ENCODE data around the gene FPGS.

Gene FPGS

DNA sequence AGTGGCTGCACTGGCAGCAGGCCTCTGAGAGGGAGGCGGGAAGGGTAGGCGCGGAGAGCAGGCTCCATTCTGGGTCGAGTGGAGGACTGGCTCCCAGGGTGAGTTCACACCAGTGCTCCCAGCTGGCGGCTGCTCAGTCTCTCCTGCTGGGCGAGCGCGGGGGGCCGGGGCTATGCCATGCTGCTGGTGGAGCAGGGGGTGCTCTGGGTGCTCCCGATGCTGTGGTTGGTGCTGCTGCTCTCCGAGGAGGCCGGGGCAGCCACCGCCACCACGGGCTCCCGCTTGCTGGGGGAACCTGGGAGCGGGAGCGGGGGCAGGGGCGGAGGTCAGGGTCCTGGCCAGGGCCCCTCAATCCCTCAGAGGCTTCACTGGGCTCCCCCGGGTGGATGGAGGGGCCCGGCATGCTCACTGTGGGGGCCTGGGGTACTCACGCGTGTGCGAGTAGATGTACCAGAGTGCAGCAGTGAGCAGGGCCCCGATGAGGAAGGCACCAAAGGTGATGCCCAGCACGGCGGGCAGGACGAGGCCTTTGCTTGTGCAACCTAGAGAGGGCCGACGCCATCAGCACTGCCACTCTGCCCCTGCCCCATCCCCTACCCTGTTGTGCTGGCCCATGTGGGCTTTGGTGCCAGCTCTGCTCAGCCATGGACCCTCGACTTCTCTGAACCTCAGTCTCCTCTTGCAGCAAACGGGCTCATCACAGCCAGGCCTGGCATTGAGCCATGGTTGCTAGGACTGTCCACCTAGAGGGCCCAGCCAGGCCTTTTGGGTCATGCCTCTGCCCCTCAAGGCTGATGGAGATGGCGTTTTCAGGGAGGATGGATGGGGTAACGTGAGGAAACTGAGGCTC lies 13.1 kb downstream of the FPGS start:
- Mint-ChIP-seq H3K27ac (peak overlapping the region; percentile 75), H3K4me1 (peaks cover 19% of the 10 kb centered on the region), H3K4me3 (no peak overlapping the region), H3K9me3 (no peaks in the 10 kb centered on the region), H3K27me3 (ENCODE audit: low read depth, poor library complexity) (peaks cover 3% of the 10 kb centered on the region), H3K36me3 (ENCODE audit: low read depth) (peaks cover 4% of the 10 kb centered on the region)
- no peak for DNase-seq
- TF ChIP-seq, protein P1, sequence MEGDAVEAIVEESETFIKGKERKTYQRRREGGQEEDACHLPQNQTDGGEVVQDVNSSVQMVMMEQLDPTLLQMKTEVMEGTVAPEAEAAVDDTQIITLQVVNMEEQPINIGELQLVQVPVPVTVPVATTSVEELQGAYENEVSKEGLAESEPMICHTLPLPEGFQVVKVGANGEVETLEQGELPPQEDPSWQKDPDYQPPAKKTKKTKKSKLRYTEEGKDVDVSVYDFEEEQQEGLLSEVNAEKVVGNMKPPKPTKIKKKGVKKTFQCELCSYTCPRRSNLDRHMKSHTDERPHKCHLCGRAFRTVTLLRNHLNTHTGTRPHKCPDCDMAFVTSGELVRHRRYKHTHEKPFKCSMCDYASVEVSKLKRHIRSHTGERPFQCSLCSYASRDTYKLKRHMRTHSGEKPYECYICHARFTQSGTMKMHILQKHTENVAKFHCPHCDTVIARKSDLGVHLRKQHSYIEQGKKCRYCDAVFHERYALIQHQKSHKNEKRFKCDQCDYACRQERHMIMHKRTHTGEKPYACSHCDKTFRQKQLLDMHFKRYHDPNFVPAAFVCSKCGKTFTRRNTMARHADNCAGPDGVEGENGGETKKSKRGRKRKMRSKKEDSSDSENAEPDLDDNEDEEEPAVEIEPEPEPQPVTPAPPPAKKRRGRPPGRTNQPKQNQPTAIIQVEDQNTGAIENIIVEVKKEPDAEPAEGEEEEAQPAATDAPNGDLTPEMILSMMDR (IDR thresholded peaks at IDR 0.05), result no peak

DNA sequence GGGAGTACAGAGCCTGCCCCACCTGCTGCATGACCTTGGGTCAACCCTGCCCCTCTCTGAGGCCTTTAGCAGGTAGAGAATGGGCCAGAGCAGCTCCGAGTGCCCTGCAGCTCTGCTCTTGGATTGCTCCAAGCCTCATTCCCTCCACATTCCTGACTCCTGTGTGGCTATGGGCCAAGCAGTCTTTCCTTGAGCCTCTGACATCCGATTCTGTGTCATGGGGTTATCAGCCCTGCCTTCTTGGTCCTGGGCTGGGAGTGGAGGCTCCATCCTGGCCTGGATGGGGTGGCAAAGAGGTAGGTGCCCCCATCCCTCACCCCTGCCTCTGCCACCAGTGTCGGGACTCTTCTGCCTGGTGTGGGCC lies 13.7 kb downstream of the FPGS start:
- Mint-ChIP-seq H3K9me3 (no peaks in the 10 kb centered on the region), H3K27me3 (ENCODE audit: low read depth, poor library complexity) (peaks cover 3% of the 10 kb centered on the region)

DNA sequence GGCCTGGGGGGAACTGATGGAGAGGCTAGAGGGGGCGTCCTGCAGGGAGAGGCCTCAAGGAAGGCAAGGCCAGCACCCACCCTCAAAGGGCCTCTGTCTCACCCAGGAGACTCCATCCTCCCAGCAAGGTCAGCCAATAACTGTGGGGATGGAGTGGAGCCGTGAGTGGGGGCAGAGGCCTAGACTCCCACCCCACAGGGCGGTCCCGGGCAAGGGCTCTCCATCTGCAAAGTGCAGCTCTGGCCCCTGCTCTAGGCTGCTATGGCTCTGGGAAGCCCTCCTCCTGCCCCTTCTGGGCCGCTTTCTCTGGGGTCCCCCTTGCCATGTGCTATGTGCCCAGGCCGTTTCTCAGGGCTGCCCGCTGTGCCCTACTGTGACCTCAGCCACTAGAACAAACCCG lies 14.0 kb downstream of the FPGS start:
- peaks cover 3% of the 10 kb centered on the region for H3K27me3 Mint-ChIP-seq (ENCODE audit: low read depth, poor library complexity)
- no peak for DNase-seq
- peaks cover 19% of the 10 kb centered on the region for H3K4me1 Mint-ChIP-seq
- peak overlapping the region; percentile 39 for H3K27ac Mint-ChIP-seq
- no peak overlapping the region for H3K4me3 Mint-ChIP-seq
- TF ChIP-seq, protein P1 (IDR thresholded peaks at IDR 0.05), result no peak
- H3K9me3 Mint-ChIP-seq, result no peaks in the 10 kb centered on the region
- peaks cover 2% of the 10 kb centered on the region for H3K36me3 Mint-ChIP-seq (ENCODE audit: low read depth)

More for the DNA sequence above, 13.7 kb downstream of the FPGS start:
- TF ChIP-seq, protein P1 (IDR thresholded peaks at IDR 0.05), result no peak
- H3K4me3 Mint-ChIP-seq, result no peak overlapping the region
- DNase-seq, result no peak
- peaks cover 19% of the 10 kb centered on the region for H3K4me1 Mint-ChIP-seq
- H3K27ac Mint-ChIP-seq, result peak overlapping the region; percentile 39
- H3K36me3 Mint-ChIP-seq (ENCODE audit: low read depth), result peaks cover 4% of the 10 kb centered on the region

DNA sequence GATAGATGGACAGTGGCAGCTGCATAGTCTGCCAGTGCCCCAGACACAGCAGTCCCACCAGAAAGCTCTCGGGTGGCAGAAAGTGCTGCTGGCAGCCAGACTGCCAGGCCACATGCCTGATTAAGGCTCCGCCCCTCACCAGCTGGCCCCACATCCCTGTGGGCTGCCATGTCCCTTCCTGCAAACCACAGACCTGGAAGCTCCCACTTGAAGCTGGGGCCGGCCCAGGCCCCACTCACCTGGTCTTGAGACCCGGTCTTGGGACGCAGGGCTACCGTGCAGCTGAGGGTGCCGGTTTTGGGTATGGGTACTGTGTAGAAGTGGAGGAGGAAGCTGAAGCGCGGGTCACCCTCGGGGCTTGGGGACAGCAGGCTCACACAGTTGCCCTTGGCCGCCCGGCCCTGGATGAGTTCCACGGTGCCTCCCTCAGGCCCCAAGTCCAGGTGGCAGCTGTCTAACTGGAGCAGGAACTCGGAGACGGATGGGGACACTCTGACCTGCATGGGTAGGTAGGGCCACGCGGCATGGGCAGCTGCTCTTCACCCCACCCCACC lies 15.3 kb downstream of the FPGS start:
- no peaks in the 10 kb centered on the region for H3K36me3 Mint-ChIP-seq (ENCODE audit: low read depth)
- H3K4me3 Mint-ChIP-seq, result no peak overlapping the region
- no peak for DNase-seq
- H3K9me3 Mint-ChIP-seq, result no peaks in the 10 kb centered on the region
- H3K4me1 Mint-ChIP-seq, result peaks cover 19% of the 10 kb centered on the region
- H3K27ac Mint-ChIP-seq, result peak overlapping the region; percentile 77
- TF ChIP-seq, protein P1 (IDR thresholded peaks at IDR 0.05), result no peak
- peaks cover 3% of the 10 kb centered on the region for H3K27me3 Mint-ChIP-seq (ENCODE audit: low read depth, poor library complexity)

DNA sequence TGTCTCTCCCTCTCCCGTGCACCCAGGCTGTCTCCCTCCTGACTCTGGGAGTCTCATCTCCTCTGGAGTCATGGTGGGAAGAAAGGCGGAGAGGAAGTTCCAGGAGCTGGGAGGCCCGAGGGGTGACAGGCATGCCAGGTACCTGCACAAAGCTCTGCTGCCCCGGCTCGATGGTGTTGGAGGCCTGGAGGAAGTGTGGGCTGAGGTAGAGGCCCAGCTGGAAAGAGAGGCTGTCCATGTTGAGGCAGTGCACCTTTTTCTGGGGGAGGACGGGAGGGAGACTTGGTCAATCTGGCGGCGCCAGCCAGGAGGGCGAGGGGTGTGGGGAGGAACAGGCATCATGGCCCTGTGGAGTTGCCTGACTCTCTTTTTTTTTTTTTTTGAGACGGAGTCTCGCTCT lies 15.9 kb downstream of the FPGS start:
- peak overlapping the region; percentile 77 for H3K27ac Mint-ChIP-seq
- H3K4me1 Mint-ChIP-seq, result peaks cover 19% of the 10 kb centered on the region
- TF ChIP-seq, protein P1 (IDR thresholded peaks at IDR 0.05), result no peak
- no peak overlapping the region for H3K4me3 Mint-ChIP-seq
- no peaks in the 10 kb centered on the region for H3K36me3 Mint-ChIP-seq (ENCODE audit: low read depth)
- H3K9me3 Mint-ChIP-seq, result no peaks in the 10 kb centered on the region
- no peak for DNase-seq
- H3K27me3 Mint-ChIP-seq (ENCODE audit: low read depth, poor library complexity), result peaks cover 3% of the 10 kb centered on the region
